ENCODE results near the gene MYLK.
"Not testable (repeated sequence)": the region's sequence is repeated elsewhere in the genome, so short reads cannot be mapped to it uniquely, and the experiment has no call there.

The MYLK gene

DNA sequence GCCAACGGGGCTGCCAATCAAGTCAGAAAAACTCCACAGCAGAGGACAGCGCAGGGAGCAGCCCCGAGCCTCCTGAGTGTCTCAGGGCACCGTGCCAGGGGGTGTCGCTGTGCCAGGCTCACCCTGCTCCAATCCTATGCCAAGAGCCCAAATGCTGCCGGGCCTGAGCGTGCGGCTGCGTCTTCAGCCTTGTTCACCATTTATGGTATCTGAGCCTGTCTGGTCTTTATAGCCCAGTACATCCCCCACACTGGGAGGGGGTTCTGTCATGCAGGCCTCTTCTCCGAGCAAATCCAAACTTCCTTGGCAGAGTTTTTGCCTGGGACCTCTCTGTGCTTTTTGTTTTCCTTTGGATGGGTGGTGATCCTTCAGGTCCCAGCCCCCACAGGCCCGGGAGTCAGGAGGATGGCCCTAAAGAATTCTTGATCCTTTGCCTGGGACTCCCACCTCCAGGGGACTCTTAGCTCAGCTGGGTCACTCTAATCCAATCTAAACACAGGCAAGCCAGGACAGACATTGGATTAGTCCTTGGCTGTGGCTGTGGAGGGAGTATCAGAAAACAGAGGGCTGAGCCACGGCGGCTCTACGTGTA is 164.2 kb downstream of the MYLK start:
- DNase-seq, result peak; percentile 90

DNA sequence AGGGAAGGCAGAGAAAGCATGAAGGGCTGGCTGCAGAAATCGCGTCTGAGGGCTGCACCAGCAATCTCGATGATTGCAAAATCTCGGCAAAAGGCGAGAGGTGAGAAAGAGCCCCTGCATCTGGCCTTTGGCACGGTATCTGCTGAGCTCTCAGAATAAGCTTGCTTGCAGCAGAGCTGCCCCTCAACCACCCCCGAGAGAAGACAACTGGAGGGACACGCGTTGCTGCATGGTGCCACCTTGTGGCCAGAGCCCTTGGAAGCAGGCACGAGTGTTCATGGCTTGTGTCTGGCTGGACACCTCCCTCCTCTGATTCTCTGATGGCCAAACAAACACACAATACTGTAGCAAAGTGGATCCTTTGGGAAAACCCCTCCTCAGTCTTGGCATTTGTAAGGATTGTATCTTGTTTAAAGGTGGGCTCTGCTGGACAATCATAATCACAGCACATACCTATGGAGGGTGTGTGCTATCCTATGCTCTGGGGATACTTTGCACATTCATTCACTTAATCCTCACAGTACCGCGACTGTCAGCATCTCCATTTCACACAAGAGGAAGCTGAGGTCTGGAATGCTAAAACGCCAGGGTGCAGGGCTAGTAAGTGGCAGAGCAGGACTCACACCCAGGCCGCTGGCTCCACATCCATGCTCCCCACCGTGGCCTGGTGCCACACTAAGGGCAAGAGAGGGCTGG is 164.9 kb downstream of the MYLK start:
- DNase-seq, result peak; percentile 49

DNA sequence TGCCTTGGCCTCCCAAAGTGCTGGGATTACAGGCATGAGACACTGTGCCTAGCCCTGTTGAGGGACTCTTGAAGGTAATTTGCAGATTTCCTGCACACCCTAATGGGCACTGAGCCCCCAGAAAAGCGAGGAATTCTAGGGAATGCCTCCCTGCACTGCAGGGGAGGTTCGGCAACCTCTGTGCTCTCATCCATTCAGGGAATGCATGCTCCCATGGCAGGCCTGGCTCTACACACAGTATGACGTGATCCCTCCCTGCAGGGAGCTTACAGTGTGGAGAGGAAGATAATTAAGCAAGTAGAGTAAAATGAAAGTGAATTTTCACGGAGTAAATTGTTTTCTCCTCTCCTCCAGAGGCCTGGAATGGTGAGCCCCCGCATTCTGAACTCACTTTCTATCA is 166.0 kb downstream of the MYLK start:
- no peak for DNase-seq

DNA sequence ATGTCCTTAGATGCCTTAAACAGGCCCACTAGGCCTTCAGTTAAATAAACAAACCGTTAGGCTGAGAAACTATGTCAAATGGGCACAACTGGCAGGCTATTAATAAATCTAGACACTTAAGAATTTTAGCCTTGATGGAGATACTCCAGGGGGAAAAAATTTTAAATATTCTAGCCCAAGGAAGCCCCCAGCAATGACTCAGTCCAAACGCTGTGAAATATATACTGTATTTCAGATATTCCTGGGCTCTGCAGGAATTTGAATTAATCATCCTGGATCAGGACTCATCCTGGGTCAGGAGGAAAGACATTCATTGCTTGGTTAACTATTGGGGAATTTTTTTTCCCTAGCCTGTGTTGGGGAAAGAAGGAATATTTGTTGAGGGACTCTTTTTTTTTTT is 166.7 kb downstream of the MYLK start:
- DNase-seq, result not testable (repeated sequence)

DNA sequence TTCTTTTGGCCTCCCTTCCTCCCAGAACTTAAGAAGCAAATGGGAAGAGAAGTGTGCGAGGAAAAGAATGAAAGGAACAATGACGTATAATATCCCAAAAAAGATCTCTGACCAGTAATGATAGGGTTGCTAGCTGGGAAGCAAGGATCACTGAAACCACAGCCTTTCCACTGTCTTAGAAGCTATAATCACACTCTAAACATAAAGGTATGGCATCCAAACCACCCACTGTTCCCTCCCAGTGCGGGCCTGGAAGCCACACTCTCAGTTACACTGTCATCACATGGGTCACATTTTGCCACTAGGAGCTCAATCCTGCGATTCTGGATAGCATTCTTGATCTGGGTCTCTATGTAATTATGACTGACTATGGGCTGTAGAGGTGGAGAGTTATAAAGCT is 167.7 kb downstream of the MYLK start:
- no peak for DNase-seq

DNA sequence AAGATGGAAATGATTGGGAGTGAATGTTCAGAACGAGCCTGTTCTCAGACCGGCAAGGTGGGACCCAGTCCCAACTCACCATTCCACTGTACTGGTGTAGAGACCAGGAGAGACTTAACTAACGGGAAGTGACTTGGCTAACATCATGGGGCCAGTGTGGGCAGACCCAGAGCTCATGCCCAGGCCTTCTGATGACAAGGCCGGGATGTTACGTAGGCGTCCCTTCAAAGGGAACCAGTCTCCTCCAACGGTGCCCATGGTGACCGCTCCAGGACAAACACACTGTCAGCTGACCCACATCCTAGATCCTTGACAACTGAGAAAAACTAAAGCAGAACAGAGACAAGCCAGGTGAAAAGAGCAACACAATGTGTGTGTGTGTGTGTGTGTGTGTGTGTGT is 170.9 kb downstream of the MYLK start:
- DNase-seq, result no peak

DNA sequence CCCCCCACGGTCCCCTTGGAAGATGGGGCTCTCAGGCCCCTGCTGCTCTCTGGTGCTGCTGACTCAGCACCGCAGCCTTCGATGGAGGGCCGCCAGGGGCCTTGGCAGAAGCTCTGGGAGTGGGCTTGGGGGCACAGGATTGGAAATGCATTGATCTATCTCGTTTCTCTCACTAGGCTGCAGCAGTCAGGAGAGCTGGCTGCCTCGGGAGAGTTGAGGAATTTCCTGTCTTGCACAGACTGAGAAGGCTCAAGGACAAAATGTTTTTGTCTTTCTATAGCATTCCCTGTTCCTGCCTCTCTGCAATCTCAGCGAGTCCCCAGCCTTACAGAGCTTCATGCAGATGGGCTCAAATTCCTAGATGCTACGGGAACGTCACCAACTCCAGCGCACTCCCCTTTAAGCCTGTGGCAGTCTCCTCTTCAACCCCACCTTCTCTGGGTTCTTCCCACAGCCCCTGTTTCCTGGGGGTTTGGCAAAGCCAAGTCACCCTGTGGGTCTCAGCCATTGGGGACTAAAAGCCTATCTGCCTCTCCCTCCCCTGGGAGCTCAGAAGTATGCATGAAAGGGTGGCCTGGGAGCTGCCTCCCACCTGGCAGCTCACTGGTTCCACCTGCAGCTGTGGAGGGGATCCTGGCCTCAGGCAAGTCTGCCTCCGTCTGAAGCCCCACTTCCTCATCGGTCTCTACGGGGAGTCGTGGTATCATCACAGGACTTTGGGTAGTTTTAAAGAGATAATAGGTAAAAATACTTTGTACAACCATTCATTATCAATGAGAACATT is 171.9 kb downstream of the MYLK start:
- no peak for DNase-seq

DNA sequence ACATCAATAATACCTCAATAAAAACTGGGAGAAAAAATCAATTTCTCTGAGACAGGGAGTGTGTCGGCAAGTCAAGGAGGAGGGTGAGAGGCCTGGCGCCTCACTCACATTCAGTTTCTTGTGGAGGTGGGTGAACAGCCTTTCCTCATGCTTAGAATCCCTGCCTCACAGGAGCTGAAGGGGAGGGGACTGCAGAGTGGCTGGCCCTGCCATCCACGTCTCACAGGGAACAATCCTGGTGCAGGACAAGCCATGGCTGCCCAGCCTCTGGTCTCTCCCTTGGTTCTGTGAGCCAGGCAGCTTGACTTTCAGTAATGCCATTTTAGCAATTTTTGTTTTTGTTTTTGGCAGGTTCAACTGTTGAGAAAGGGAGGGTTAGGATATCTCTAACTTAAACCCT is 172.8 kb downstream of the MYLK start:
- no peak for DNase-seq

DNA sequence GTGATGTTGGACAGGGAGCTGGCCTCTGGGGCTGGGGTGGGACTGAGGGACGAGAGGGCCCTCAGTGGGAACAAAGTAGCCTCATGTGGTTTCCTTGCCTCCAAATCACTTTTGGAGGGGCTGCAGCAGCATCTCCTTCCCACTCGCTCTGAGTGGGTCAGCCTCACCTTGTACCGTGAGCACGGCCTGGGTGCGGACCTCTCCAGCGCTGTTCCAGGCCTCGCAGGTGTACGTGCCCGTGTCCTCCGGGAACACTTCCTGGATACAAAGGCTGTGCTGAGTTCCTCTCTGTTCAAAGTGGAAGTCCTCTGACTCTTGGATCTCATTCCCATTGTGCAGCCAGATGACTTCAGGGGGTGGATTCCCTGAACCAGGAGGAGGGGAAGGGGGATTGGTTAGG is 175.6 kb downstream of the MYLK start:
- DNase-seq, result no peak

DNA sequence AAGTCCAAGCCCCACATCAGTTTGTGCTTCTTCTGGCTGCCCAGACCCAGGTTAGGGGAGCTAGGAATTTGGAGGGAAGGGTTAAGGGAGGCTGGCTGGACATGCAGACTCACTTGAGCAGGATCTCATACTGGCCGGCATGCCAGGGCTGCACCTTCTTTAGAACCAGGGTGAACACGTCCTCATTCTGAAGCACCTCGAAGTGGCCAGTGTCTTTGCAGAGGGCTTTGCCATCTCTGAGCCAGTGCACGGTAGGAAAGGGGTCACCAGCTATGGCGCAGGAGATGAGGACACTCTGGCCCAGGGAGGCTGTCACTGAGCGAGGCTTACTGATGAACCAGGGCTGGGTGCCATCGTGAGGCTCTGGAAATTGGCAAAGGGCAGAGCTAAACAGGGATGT is 176.5 kb downstream of the MYLK start:
- not testable (repeated sequence) for DNase-seq

DNA sequence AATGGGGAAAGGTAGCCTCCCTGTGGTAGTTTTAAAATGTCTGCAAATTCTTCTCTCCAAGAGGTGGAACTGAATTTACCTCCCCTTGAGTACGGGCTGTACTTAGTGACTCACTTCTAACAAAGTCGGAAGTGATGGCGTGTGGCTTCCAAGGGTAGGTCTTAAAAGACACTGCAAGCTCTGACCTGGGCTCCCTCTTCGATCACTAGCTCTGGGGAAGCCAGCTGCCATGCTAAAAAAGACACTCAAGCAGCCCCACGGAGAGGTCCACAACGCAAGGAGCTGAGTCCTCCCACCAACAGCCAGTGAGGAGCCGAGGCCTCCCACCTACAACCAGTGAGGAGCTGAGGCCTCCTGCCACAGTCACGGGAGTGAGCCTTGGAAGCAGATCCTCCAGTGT is 177.3 kb downstream of the MYLK start:
- no peak for DNase-seq

DNA sequence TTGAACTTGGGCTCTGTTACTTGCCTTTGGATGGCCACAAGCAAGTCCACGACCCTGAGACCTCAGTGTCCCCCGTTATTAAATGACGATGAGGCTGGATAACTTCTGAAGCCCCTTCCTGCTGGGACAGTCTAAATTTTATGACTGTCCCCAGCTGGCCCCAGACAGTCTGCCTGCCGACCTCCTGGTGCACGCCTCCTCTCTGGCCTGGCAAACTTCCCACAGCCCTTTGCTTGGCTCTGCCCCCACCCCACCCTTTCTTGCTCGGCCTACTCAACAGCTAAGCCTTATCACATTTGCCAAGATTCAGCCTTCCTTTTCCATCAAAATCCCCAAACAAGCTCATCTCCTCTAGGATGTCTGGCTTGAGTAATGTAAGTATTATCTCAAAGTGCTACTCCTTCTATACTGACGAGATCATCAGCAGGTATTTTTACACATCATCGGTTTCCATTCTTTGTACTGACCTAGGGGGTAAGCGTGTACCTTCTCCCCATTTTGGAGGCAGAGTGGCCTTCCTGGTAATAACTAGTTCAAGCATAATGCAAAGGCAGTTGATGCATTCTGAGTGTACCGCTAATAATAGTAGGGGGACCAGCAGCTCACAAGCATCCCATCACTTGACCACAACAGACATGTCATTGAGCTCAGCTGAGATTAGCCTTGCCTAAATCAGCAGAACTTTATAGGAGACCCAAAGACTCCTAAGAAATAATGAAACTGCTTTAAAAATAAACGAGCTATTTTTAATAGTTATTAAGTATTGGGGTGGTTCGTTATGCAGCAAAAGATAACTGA is 178.4 kb downstream of the MYLK start:
- no peak for DNase-seq

DNA sequence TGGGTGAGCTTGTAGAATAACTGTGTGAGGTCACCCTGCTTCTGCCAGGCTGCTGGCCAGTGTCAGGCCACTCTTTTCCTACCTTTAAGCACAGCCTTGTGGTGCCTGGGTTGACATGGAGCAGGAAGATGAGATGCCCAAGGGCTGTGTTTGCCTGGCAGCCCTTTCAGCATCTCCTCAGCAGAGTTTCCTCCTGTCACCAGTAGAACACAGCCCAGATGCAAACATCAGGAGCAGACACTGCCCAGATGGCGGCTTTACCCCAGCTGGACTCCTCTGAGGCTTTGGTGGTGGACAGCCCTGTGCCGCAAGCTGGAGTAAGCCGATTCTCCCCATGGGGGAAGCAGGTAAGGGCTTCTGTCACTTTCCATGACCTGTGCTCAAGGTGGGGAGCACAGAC is 180.5 kb downstream of the MYLK start:
- DNase-seq, result not testable (repeated sequence)

DNA sequence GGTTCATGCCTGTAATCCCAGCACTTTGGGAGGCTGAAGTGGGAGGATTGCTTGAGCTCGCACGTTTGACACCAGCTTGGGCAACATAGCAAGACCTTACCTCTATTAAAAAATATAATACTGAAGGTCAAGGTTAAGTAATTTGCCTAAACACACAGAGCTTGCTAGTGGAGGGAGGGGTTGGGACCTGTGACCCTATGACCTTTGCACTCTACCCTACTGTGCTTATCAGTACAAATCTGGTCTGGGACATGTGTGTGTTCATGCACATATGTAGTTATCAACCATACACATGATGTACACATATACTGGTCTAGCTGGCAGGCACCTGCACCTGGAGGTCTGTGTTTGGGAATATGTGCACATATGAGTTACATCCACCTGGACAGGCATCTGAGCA is 181.4 kb downstream of the MYLK start:
- DNase-seq, result no peak

DNA sequence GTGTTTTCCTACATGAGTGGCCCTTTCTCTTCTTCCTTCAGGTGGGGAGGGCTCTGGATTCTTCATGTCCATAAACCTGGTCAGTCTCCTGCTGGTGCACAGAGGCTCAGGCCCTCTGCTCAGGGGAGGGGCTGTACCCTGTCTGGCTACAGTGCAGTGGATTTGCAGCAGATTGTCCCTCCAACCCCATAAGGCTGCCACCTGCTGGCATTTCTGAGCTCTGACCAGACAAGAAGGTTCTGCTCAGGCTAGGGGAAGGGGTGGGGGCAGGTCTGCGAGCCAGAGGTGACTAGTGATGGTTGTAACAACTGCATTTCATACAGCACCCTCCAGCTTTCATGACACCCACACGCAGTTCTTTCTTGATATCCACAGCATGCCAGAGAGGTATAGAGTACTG is 182.1 kb downstream of the MYLK start:
- DNase-seq, result peak; percentile 51

DNA sequence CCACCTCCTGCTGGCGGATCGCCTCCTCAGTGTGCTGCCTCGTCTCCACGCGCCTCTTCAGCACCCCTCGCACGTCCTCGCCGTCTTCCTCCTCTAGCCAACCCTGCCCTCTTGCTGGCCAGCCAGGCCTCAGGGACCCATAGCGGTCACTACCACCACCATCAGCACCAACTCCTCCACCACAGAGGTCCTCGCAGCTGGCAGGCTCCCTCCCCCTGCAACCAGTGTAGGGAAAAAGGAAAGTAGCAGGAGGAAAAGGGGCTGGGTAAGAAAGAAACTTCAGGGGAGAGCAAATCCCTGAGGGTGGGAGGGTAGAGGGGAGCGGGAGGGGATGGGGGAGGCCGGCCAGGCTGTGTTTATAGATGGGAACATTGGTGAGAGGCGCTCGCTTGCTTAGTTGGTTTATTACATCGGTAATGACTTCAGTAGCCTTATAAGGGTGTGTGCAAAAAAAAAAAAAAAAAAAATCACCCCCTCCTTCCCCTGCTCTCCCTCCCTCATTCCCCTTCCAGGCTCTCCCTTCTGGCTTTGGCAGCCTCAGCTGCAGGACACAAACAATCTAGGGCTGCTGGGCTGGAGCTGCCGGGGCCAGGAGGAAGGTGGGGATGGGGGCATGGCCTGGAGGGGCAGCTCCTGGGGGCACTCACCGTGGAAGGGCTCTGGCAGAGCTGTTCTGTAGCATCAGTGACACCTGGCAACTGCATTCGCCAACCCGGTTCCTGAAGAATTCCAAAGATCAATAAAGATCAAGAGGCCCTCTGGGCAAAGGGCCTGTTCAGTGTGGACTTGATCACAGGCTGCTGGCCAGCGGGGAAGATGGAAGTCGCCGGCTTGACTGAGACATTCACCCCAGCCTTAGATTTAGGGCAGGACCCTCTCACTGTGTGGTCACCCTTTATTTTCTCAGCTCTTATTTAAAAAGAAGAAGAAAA is 183.1 kb downstream of the MYLK start:
- DNase-seq, result no peak

DNA sequence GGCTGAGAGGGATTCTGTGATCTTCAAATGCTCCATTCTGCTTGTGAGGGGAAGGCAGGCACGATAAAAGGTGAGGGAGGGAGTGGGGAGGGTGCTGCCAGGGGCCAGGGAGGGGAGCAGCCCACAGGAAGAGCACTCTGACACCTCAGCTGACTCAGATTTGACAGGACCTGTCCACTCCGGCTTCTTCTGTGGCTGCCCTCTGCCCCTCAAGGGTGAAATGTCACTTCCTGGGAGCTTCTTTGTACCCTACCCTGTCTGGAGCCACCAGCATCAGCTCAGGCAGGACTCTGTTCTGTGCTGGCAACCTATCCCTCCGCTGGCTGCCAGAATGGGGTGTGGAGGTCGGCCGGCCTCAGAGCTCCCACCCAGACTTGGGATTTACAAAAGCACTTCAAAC is 185.3 kb downstream of the MYLK start:
- DNase-seq, result no peak

DNA sequence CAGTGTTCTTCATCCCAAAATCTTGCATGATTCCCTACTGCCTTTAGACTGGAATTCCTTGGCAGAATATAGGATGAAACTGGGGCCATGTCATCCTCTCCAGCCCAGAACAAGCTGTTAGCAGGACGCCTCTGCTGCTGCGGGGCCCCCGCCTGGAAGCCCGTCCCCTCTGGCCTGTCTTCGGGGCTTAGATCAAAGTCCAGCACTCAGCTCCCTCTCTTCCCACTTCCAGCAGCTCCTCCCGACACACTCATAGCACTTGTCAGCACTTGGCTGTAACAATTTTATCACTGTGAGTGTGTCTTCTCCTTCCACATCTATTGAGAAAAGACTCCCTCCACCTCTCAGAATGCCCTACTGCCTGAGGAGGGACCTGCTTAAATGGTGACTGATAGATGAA is 187.3 kb downstream of the MYLK start:
- DNase-seq, result no peak

DNA sequence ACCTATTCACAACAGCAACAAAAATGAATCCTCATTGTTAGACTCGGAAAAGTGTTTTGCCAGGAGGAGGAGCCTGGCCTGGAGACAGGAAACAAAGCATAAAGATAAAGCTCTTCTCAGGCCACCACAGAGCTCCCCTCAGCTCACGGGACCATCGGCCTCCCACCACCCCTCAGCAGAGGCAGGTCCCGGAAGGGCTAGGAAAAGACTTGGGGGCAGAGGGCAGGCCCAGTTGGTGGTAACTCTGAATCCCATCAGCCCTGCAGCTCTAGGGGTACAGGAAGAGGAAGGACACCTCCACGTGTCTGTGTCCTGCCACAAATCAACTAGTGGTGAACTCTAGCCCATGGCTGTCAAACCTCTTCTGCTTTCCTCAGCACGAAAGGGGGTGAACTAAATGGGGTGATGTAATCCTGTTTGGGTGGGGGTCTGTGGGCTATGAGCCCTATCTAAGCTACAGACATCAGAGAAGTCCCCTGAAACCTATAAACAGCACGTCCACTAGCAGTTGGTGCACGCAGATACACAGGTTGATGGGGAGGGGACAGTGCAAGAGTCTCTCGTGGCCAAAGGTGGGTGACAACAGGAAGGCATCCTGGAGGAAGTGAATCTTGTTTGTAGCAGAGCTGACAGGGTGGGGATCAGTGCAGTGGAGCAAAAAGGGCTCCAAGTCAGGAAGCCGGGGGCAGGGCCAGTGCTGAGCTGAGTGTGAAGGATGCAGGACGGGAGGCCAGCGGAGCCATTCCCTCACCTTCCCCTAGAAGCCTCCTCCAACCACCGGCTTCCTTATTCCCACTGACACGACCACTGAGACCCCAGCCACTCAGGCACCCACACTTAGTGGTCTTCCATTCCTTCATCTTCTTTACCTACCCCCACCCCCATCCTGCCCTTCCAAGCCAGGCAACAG is 188.1 kb downstream of the MYLK start:
- no peak for DNase-seq

DNA sequence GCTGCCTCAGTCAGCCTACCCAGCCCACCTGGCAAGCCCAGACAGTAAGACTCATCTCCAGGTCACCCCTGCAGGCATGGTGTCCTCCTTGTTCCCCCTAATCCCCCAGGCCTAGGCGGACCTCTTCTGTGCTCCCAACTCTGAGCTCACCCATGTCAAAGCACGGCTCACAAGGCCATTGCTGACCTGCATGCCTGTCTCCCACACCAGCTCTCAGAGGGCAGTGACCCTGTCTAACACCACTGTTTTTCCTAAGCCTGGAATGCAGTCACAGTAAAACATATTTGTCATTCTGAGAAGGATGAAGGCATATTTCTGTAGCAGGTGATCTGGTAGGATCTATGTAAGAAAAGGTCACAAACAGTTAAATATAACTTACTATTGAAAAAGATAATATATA is 189.0 kb downstream of the MYLK start:
- DNase-seq, result no peak

Data from NCI-H1105 treated with DMSO at 0.1 percent for 48 hours (cell line).